ENCODE measurements around the gene PCP4L1.
"Not testable (repeated sequence)": the region's sequence is repeated elsewhere in the genome, so short reads cannot be mapped to it uniquely, and the experiment has no call there.

PCP4L1 gene

DNA sequence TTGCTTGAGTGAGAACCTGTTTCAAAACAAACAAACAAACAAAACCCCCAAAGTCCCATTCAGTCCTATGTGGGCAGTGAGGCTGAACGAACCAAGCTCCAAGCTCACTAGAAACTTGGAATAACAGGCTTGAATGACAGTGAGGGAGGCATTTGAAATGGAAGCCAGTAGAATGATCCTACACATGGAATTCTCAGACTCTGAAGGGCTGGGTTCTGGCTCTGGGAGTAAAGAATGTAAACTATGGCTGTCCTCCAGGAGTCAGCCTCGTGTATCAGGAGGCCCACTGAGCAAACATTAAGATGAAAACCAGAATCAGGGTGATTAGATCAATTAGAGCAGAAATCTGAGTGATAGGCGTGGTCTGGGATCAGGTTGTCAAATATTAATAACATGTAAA is 14.9 kb downstream of the PCP4L1 start:
- DNase-seq = no peak

DNA sequence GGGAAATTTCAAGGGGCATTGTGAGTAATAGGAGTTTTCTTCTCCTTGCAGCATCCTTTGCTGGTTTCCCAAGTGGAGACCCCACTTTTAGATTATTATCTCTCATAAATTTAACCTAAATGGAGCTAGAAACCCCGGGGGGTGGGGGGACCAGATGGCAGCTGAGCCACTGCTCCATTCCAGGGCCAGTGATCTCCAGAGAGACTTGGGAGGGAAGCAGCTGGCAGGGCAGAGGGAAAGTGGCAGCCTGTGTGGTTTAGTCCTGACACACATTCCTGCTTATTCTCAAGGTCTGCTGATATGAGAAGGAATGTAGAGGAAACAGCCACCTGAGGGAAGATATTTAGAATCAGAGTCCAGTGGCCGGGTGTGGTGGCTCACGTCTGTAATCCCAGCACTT is 16.3 kb downstream of the PCP4L1 start:
- DNase-seq = no peak

DNA sequence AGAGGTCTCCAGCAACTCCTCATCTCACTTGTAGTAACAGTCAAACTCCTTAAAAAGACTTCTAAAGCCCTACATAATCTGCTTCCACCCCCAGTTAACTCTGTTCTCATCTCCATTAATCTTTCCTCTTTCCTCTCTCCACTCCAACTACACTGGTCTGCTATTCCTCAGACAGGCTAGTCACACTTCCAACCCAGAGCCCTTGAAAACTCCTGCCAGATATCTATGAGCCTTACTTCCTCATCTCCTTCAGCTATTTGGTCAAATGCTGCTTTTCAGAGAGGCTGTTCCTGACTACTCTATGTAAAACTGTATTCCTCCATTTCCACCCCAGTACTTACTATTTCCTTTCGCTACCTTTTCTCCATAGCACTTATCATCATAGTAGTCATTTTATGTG is 24.4 kb downstream of the PCP4L1 start:
- no peak for DNase-seq

DNA sequence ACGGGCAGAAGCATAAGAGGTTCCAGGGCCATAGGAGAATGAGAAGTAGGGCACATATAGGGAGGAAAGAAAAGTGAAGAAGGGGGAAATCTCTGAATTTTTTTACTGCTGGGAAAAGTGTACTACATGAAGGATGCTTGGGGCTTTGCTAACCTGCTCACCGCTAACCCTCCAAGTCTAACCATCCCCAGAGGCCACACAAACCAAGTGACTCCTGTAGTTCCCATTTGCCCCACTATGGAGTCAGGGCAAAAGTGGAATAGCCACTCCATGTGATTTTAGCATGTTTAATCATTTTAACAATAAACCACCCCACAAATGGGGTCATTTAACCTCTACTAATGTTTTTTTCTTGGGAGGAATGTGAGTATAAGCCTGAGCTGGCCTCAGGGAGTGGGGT is 26.6 kb downstream of the PCP4L1 start:
- DNase-seq = no peak

DNA sequence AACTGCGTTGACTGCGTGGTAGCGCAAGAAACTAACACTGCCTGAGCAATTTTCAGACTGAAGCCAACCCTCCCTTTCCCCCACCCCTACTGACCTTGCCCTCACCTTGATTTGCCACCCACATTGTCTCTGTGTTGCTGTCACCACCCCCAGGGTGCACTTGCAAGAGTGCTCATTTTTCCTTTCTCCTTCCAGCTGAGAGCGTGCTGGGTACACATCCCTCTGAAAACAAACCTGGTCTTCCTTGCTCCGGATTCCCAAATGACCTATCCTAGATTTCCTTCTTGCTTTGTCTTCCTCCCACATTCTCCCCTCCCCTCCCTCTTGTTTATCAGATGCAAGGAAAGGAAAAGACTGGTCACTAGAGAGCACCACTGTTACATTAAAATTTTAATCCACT is 27.0 kb downstream of the PCP4L1 start:
- DNase-seq = no peak

DNA sequence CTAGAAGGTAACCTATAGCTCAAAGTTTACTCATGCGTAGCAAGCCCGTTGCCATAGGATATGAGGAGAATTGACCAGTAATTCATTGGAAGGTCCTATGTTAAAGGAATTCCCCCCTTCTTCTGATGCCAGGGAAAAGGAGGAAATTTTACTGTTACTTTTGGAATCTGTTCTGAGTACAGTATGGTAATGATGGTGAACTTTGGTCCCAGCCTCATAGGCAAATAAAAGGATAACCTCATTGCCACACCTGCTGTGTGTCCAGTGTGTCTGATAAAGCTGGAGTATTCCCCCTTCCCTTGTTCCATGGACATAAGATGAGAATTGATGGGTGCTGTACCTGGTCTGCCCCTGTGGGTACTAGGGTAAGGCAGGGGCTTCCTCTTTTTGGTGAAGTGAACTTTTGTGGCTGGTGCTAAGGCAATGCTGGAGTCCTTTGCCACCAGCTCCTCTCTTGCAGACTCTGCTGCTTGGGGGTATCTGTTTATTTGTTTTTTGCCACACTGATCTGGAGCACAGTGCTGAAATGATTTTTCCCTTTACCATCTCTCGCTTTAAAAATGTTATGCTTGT is 29.0 kb downstream of the PCP4L1 start:
- no peak for DNase-seq

DNA sequence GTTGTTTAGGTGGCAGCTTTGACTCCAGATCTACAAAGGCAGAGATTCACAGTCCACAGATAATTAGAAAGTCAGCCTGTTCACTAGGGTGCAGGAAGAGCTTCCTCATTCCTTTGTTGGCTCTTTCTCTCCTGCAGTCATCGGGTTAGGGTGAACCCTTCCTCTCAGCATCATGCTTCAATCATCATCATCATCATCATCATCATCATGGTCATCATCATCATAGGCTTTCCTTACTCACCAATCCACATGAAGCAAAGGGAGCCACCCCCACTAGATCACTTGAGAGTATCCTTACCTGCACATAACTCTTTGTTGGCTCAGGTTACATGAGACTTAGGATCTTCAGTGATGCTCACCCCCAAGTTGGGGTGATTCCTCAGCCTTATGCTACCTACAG is 32.2 kb downstream of the PCP4L1 start:
- DNase-seq = no peak

DNA sequence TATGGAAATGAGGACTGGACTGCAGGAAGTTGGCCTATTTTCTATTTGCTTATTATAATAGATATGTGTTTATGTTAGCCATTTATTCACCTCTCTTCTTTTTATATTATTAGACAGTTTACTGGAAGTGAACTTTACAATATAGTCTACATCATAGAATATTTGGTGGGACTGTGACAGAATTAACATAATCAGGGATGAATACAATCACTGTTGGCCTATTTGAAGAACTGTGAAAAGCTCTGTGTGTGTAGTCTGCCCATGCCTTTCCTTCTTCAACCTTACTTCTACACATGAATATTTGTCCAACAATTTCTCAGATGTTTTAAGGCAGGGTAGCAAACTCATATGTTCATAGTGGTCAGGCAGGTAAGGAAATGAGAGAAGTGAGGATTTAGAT is 38.9 kb downstream of the PCP4L1 start:
- no peak for DNase-seq

DNA sequence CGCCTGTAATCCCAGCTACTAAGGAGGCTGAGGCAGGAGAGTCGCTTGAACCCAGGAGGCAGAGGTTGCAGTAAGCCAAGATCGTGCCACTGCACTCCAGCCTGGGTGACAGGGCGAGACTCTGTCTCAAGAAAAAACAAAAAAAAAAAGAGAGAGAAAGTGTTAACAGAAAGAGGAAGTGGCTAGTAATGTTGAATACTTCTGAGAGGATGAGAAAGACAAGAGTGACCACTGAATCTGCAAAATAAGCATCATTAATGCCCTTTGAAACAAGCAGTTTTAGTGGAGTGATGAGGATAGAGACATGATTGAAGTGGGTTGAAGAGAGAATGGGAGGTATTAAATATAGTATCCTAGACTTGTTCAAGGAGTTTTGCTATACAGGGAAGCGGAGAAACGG is 39.6 kb downstream of the PCP4L1 start:
- no peak for DNase-seq

DNA sequence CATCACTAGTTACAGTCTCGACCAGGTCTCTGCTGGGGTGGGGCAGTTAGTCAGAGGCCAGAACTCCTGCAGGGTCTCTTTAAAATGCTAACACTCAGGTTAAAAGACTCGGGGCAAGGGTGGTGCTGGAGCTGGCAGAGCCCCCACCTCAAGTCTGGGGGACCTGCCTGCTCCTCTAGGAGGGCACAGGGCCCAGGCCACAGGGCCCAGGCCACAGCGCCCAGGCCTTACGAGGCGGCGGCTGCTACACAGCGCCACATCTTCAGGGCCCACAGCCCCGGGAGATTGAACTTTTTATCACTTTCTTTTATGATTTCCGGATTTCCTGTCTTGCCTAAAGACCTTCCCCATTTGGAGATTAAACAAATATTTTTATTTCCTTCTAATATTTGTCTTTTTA is 40.8 kb downstream of the PCP4L1 start:
- no peak for DNase-seq

DNA sequence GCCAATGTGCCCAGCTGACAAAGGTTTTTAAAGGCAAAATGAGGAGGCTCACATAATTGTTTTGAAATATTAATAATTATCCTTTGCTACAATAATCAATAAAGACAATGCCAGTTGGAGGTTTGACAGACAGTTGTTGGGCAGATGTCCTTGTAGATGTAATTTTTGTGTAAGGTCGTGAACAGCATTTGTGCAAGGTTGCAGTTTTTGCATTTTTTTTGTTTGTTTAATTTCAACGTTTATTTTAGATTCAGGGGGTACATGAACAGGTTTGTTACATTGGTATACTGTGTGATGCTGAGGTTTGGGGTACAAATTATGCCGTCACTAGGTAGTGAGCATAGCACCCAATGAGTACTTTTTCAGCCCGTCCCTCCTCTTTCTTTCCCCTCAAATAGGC is 41.9 kb downstream of the PCP4L1 start:
- DNase-seq = no peak

DNA sequence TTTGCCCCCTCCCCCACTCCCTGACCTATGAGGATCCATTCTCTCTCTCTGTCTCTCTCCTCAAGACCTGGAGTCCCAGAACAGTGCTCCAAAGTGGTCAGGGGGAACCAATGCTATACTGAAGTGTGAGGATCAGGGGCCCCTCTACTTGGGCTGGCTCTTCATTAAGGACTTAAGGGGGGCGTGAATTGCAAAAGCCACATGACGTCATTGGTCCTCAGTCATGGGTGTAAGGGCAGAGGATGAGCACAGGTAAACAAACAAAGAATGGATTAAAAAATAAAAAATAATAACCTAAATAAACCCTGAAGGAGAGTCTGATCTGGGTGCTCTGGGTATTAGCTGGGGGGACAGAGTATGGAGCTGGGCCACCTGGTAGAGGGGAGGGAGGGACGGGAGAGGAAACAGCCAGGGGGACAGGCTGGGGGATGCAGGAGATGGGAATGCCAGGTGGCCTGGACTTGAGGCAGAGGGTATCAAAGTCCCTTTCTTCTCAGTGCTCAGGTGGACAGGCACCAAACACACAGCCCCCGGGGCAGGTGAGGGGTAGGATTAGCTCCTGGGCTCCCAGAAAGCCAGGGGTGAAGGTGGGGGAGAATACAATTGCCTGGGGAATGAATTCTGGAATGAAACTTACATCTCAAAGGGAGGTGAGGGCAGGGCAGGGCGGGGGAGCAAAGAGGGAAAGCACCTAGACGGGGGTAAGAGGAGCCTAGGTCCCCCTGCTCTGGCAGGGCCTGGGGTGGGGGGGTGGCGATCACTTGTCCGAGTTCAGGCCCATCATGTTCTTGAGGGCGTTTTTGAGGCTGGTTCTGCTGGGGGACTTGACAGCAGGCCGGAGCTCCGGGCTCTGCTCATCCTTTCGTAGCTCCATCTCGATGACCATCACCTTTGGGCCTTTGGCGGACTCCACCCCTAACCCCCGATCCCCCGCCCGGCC is 46.7 kb downstream of the PCP4L1 start:
- DNase-seq = no peak

DNA sequence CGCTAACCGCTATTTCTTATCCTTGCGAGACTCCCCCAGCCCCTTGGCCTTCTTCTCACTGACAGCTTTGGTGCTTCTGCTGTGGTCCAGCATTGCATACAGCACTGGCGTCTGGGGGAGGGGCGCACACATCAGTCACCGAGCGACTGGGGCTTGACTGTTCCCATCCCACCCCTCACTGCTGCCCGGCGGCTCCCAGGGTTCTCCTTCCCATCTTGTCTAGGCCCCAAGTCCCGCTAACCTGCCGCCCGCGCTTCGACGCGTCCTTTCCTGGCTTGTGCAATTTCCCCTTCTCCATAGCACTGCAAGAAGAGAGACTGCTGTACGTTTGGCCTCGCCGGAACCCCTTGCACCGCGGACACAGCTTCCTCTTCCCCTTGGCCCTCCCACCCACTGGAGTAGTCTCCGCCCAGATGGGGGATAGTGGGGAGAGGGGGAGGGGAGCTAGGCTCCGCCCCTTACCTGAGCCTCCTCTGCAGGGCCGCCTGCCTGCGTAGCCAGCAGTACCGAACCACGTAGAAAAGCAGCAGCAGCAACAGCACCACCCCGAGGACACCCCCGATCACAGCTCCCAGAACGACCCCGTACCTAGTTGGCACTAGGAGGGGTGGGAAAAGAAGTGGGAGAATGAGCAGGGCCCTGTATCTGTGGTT is 47.4 kb downstream of the PCP4L1 start:
- DNase-seq = peak; percentile 60 to 90 (median 82)

DNA sequence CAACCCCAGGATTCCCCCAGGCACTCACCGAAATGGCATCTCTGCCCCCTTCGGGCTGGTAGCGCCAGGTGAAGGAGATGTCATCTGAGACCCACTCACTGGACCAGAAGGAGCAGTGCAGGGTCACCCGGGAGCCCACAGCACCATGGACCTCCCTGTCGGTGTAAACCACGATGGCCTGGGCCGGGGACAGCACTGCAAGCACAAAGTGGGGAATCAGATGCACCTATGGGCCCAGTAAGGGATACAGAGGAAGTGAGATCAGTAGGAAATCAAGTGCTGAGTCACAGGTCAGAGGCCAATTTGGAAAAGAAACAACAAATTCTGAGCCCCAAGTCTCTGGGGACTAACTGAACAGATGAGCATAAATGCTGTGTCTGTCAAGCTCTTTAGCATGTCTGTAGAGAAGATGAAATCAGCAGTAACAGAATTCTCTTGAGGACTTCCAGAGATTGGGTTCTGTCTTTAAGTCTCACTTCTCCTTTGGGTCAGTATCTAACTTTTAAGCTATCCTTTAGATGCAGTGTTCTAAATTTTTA is 48.8 kb downstream of the PCP4L1 start:
- peak in 2 of 5 experiments; percentile 7 to 33 for DNase-seq

DNA sequence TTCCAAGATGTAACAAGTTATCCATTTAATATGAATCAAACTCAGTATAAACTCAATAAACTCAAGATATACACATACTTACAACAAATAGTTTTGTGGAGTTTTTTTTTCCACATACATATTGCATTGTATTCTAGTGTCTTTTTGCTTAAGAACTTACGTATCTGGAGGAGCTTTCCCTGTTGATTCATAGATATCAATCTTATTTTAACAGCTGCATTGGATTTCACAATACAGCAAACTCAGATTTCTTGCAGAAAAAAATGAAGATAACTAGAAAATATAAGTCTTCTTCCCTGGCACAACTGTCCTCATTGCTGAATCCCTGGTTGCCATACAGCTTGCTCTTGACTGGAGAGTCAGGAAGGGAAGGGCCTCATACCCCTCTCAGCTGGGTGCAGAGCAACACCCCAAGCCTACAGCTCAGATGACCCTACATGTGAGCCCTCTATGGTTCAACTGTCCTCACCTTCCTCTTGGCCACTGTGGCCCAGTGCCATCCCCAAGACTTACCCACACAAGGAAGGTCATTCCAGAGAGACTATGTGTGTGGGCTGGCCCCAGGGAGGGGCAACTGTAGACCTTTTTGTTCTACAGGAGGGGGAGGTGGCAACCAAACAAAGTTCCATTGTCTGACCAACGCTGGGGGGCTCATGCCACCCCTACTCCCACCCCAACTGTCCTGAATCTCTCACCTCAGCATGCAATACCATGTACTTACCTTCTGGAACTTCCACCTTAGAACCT is 49.5 kb downstream of the PCP4L1 start:
- DNase-seq = no peak

DNA sequence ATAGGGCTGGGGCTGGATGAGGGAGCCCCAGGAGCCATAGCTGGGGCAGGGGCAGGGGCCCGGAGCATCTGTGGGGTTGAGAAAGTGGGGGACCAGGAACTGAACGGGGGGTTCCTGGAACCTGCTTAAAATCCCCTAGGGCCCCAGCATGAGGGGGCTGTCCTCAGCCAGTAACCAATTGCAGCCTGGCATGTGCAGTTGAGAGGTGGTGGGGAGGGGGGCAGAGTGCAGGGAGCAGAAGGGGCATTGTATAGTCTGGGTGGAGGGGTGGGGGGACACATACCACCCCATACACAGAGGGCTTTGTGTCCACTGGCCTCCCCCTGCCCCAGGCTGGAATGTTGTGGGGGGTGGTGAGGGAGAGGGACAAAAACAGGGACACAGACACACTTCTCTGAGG is 51.3 kb downstream of the PCP4L1 start, which contains the start of gene MPZ:
MPZ (minus strand) TSS at position 101 of the 400 bp plus-strand sequence; CDS start at position 38, 63 bp downstream.
- no peak for DNase-seq

DNA sequence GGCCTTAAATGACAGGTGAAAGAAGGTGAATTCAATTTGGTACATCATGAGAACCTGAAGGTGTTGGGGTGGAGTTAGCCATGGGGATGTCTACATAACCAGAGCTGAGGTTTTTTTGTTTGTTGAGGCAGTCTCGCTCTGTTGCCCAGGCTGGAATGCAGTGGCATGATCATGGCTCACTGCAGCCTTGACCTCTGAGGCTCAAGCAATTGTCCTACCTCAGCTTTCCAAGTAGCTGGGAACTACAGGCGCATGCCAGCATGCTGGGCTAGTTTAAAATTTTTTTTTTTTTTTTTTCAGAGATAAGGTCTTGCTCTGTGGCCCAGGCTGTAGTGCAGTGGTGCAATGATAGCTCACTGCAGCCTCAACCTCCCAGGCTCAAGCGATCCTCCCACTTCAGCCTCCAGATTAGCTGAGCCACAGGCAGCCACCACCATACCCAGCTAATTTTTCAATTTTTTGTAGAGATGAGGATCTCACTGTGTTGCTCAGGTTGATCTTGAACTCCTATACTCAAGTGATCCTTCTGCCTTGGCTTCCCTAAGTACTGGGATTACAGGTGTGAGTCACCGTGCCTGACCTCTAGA is 53.1 kb downstream of the PCP4L1 start:
- DNase-seq = no peak

DNA sequence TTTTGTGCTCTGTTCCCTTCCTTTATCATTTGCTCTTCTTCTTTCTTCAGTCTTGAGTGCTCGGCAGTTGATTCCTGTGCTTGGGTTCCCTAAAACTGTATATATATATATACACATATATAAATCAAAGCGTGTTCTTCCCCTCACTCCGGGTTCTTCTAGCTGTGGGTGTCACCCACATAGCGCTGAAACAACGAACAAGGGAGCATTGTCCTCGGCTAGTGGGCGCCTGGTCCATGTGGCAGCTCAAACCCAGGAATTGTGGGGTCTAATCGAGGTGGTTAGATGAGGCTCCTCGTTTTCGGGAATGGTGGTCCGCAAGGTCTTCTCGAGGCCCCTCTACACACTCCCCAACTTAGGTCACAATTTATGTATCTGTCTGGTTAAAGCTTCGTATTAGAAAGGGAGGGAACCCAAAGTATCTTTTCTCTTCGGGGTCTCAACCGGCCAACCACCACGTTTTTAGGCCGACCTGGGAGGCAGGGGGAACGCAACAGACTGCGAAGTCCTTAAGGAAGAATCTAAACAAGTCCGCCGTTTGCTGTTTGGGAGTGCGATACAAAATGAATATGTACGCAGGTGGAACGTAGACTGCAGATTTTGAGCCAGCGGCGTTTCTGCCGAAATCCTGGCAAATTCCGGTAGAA is 55.1 kb downstream of the PCP4L1 start:
- no peak for DNase-seq

DNA sequence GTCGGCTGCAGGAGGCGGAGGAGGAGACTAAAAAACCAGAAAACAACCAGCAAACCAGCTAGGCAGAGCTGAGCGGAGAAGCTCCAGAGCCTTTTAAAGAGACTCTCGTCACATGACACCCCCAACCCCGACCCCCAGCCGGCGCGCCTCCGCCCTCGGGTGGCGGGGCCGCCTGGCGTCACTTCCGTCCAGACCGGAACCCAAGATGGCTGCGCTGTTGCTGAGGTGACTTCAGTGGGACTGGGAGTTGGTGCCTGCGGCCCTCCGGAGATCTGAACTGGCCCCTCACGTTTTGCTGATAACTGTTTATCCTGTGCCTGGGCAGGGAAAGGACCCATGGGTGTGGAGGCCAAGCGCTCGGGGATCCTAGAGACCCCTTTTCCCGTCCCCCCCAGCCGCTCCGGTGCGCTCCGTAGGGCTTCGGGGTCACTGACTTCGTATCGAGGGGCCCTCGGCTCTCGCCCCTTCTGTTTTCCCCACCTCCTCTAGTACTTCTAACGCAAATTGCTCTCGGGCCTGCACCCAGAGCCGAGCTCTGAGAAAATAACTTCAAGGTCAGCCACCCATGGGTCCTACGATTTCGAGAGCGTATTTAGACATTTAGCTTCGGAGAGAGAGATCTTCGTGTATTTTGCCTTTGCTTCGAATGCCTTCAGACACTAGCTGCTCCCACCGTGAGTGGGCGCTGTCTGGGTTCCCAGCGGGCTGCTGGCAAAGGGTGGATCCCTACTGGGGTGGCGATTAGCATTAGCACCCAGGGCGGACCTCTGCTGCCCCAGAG is 55.8 kb downstream of the PCP4L1 start, which contains the start of gene SDHC:
SDHC (plus strand) TSS at position 181 of the 781 bp plus-strand sequence; CDS start at position 206, 25 bp downstream.
- DNase-seq = peak; percentile 80 to 94 (median 88)

DNA sequence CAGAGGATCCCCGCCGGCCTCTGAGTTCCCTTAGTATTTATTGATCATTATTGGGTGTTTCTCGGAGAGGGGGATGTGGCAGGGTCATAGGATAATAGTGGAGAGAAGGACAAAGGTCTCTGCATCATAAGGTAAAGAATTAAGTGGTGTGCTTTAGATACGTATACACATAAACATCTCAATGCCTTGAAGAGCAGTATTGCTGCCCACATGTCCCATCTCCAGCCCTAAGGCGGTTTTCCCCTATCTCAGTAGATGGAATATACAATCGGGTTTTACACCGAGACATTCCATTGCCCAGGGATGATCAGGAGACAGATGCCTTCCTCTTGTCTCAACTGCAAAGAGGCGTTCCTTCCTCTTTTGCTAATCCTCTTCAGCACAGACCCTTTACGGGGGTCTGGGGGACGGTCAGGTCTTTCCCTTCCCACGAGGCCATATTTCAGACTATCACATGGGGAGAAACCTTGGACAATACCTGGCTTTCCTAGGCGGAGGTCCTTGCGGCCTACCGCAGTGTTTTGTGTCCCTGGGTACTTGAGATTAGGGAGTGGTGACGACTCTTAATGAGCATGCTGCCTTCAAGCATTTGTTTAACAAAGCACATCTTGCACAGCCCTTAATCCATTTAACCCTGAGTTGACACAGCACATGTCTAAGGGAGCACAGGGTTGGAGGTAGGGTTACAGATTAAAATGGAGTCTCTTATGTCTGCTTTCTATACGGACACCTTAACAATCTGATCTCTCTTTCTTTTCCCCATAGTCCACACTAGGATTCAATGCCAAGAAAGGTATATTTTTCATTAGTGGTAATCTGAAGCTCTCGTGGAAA is 57.5 kb downstream of the PCP4L1 start:
- not testable (repeated sequence) for DNase-seq
